Neutrophil (primary cell): ENCODE results near the gene ANKH.
"Not testable (repeated sequence)": the region's sequence is repeated elsewhere in the genome, so short reads cannot be mapped to it uniquely, and the experiment has no call there.

Experiments
- H3K27ac ChIP-seq: fragments of 200-600 bp; sonication (generic); 2 replicates; pipeline ENCODE4 v1.5.1; 2016; ENCODE audit warnings: mild to moderate bottlenecking, moderate library complexity
- H3K27me3 ChIP-seq: fragments of 200-600 bp; sonication (generic); 2 replicates; pipeline ENCODE4 v1.6.0; 2016; ENCODE audit warnings: mild to moderate bottlenecking
- H3K36me3 ChIP-seq: fragments of 200-600 bp; sonication (generic); 2 replicates; pipeline ENCODE4 v1.5.1; 2017
- H3K4me1 ChIP-seq, 2 experiments: fragments of 200-600 bp in 1 of 2; sonication (generic) in 1 of 2; 1 replicate in 1 of 2; 2 replicates in 1 of 2; pipeline versions ENCODE4 v1.5.1 to v1.6.1; 2013 to 2016; ENCODE audit warnings: low read depth in 1 of 2, low read length in 1 of 2, mild to moderate bottlenecking in 1 of 2, moderate library complexity in 1 of 2; ENCODE audit not compliant: control insufficient read depth in 1 of 2, insufficient read depth in 1 of 2
- H3K4me3 ChIP-seq, 2 experiments: fragments of 200-600 bp in 1 of 2; sonication (generic) in 1 of 2; 1 replicate in 1 of 2; 2 replicates in 1 of 2; pipeline ENCODE4 v1.5.1; 2013 to 2016; ENCODE audit warnings: low read depth in 1 of 2, low read length in 1 of 2, mild to moderate bottlenecking in 1 of 2, moderate library complexity in 1 of 2
- H3K9me3 ChIP-seq: fragments of 200-600 bp; sonication (generic); 2 replicates; pipeline ENCODE4 v1.5.1; 2016
- CTCF ChIP-seq: fragments of 200-600 bp; sonication (generic); IDR thresholded peaks from 2 replicates; pipeline ENCODE4 v1.5.1; 2016; ENCODE audit warnings: antibody characterized with exemption

Gene ANKH

GRCh38 chr5:14801792-14802191, 69.8 kb downstream of the ANKH start:
- H3K27ac ChIP-seq = no peak overlapping the region
- no peak overlapping the region for H3K4me3 ChIP-seq
- H3K4me1 ChIP-seq = no peaks in the 10 kb centered on the region
- no peaks in the 10 kb centered on the region for H3K9me3 ChIP-seq
- no peaks in the 10 kb centered on the region for H3K27me3 ChIP-seq
- no peak for TF ChIP-seq CTCF
- no peaks in the 10 kb centered on the region for H3K36me3 ChIP-seq

GRCh38 chr5:14797385-14797784, 74.2 kb downstream of the ANKH start:
- H3K4me1 ChIP-seq, H3K27ac ChIP-seq, H3K9me3 ChIP-seq, H3K36me3 ChIP-seq, H3K4me3 ChIP-seq, H3K27me3 ChIP-seq: not testable (repeated sequence)

GRCh38 chr5:14794583-14795230, 76.9 kb downstream of the ANKH start:
- Histone ChIP-seq H3K4me1 (no peaks in the 10 kb centered on the region), H3K4me3 (no peak overlapping the region), H3K36me3 (no peaks in the 10 kb centered on the region), H3K27ac (no peak overlapping the region), H3K9me3 (no peaks in the 10 kb centered on the region), H3K27me3 (no peaks in the 10 kb centered on the region)
- TF ChIP-seq CTCF = no peak

GRCh38 chr5:14793851-14794250, 77.7 kb downstream of the ANKH start:
- Histone ChIP-seq H3K4me1 (no peaks in the 10 kb centered on the region), H3K36me3 (no peaks in the 10 kb centered on the region), H3K4me3 (no peak overlapping the region), H3K27ac (no peak overlapping the region), H3K9me3 (no peaks in the 10 kb centered on the region), H3K27me3 (no peaks in the 10 kb centered on the region)
- no peak for TF ChIP-seq CTCF

- H3K4me1 ChIP-seq = no peaks in the 10 kb centered on the region
- H3K27me3 ChIP-seq = no peaks in the 10 kb centered on the region
- no peak for TF ChIP-seq CTCF
- H3K4me3 ChIP-seq = no peak overlapping the region
- no peaks in the 10 kb centered on the region for H3K9me3 ChIP-seq
- H3K27ac ChIP-seq = no peak overlapping the region
- no peaks in the 10 kb centered on the region for H3K36me3 ChIP-seq
Observed at GRCh38 chr5:14790911-14791310, 80.7 kb downstream of the ANKH start.

GRCh38 chr5:14790220-14790619, 81.4 kb downstream of the ANKH start:
- no peak for TF ChIP-seq CTCF
- Histone ChIP-seq H3K4me1 (no peaks in the 10 kb centered on the region), H3K9me3 (no peaks in the 10 kb centered on the region), H3K27me3 (no peaks in the 10 kb centered on the region), H3K36me3 (no peaks in the 10 kb centered on the region), H3K27ac (no peak overlapping the region), H3K4me3 (no peak overlapping the region)
